Ectodermal cell (in vitro differentiated cells): ENCODE measurements around the gene PNMA8A.

Experiments used
- H3K27ac ChIP-seq: 2 replicates; pipeline ENCODE4 v1.7.0; 2013; ENCODE audit warnings: mild to moderate bottlenecking, low read depth, low read length; ENCODE audit not compliant: insufficient read depth, poor library complexity, severe bottlenecking
- H3K27me3 ChIP-seq: 2 replicates; pipeline ENCODE4 v1.7.0; 2013; ENCODE audit warnings: mild to moderate bottlenecking, low read length; ENCODE audit not compliant: insufficient read depth, control insufficient read depth, poor library complexity, severe bottlenecking
- H3K36me3 ChIP-seq: one replicate; pipeline ENCODE4 v1.7.0; 2013; ENCODE audit warnings: low read length; ENCODE audit not compliant: control insufficient read depth, insufficient read depth
- H3K4me1 ChIP-seq: one replicate; pipeline ENCODE4 v1.7.0; 2013; ENCODE audit warnings: low read length; ENCODE audit not compliant: control insufficient read depth, insufficient read depth
- H3K4me3 ChIP-seq: 2 replicates; pipeline ENCODE4 v1.7.0; 2013; ENCODE audit warnings: low read depth, low read length, control low read depth; ENCODE audit not compliant: insufficient read depth
- H3K9me3 ChIP-seq: 2 replicates; pipeline ENCODE4 v1.7.0; 2013; ENCODE audit warnings: mild to moderate bottlenecking, low read length, moderate library complexity; ENCODE audit not compliant: control insufficient read depth
- WGBS, 2 experiments: methylation state at CpG; one replicate each; pipeline ENCODE4 v1.1.7; 2013; ENCODE audit warnings: missing lambda C conversion rate in 2 of 2; 5-methylcytosine and 5-hydroxymethylcytosine counted together

PNMA8A gene

DNA sequence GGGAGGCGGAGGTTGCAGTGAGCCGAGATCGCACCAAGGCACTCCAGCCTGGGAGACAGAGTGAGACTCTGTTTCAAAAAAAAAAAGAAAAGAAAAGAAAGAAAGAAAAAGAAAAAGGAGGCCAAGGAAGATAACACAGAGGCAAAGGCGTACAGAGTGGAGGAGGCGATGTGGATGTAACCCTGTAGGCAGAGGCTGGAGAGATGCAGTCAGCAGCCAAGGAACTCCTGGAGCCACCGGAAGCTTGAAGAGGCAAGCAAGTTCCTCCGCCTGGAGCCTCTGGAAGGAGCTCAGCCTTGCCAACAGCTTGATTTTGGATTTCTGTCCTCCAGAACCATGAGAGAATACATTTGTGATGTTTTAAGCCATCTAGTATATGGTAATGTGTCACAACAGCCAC lies 51.3 kb downstream of the PNMA8A start:
- 94 to 95% methylated on average over 7 of the region's 7 CpGs for WGBS, 2 experiments

More for the DNA sequence above, 51.3 kb downstream of the PNMA8A start:
- no peaks in the 10 kb centered on the region for H3K27me3 ChIP-seq
- H3K4me1 ChIP-seq, result peaks cover 8% of the 10 kb centered on the region
- H3K4me3 ChIP-seq, result no peak overlapping the region
- no peaks in the 10 kb centered on the region for H3K36me3 ChIP-seq
- H3K27ac ChIP-seq, result no peak overlapping the region
- H3K9me3 ChIP-seq, result no peaks in the 10 kb centered on the region
